Ovary (tissue), 9 donors: ENCODE results near the gene CACNA1C. TPM values are rescaled to one million over a fixed set of nuclear protein-coding genes. Genes with fewer than 3 reads are reported as not detected.

Source experiments
- DNase-seq, 5 donors: peaks; one replicate each; pipeline ENCODE4 v3.0.0-alpha.2; 2019 to 2020
- H3K27ac ChIP-seq, 2 donors: fragments of 200-600 bp; one replicate each; pipeline versions ENCODE4 v1.5.1 to v1.8.0; 2019 to 2022
- H3K27me3 ChIP-seq: fragments of 200-600 bp; one replicate; pipeline ENCODE4 v1.8.0; 2022
- H3K36me3 ChIP-seq: fragments of 200-600 bp; sonication (generic); one replicate; pipeline ENCODE4 v1.5.1; 2019
- H3K4me1 ChIP-seq: one replicate; pipeline ENCODE4 v1.8.1; 2013; ENCODE audit warnings: mild to moderate bottlenecking, moderate library complexity; ENCODE audit not compliant: insufficient read depth
- H3K4me3 ChIP-seq: fragments of 200-600 bp; sonication (generic); one replicate; pipeline ENCODE4 v1.5.1; 2017
- H3K9me3 ChIP-seq, 2 donors: fragments of 200-600 bp in 1 of 2; sonication (generic) in 1 of 2; one replicate each; pipeline versions ENCODE4 v1.5.1 to v1.8.1; 2013 to 2019; ENCODE audit warnings: mild to moderate bottlenecking in 1 of 2, moderate library complexity in 1 of 2
- CTCF ChIP-seq, 3 donors: fragments of 450-650 bp in 2 of 3; fragments of 200-600 bp in 1 of 3; IDR thresholded peaks; one replicate each; pipeline versions ENCODE4 v1.5.1 to v1.8.0; 2016 to 2022; ENCODE audit warnings: antibody characterized with exemption in 3 of 3, mild to moderate bottlenecking in 1 of 3
- EP300 ChIP-seq: sonication (generic); formaldehyde crosslinking; IDR thresholded peaks from one replicate; pipeline ENCODE4 v1.6.1; 2017; ENCODE audit warnings: antibody characterized with exemption
- POLR2A ChIP-seq: fragments of 450-650 bp; IDR thresholded peaks from one replicate; pipeline ENCODE4 v1.6.1; 2017; ENCODE audit warnings: antibody characterized with exemption, mild to moderate bottlenecking, moderate library complexity
- WGBS, 3 donors: extraction: QIAGEN DNeasy Blood & Tissue Kit in 1 of 3; methylation state at CpG; one replicate each; pipeline versions ENCODE4 v1.1.5 to v1.1.7; 2013 to 2017; 5-methylcytosine and 5-hydroxymethylcytosine counted together
- intact Hi-C, 4 donors: fragments of 100-400 bp; cut with DNase I; formaldehyde crosslinking; loops; one replicate each; pipeline versions ENCODE4 v1.11.0 to v1.15.1; 2022 to 2023
- polyA plus RNA-seq, 2 donors: library from polyadenylated mRNA; stranded (reverse); fragments of 200-250 nt in 1 of 2; fragments of 350-450 nt in 1 of 2; fragmentation: Illumina TruSeq in 1 of 2; extraction: RNeasy Lipid Tissue Mini Kit (QIAGEN cat#74804) in 1 of 2; gene quantifications; one replicate each; pipeline ENCODE4 v1.2.3, GENCODE V29; 2013 to 2014
- total RNA-seq, 7 donors: library from RNA; depleted of rRNA in 2 of 7; stranded (reverse); fragments of >200 nt in 2 of 7; fragmentation: NEBNext Ultra II Directional in 3 of 7; extraction: Animal tissue kit (Norgen Biotek cat#: 25700) in 3 of 7; gene quantifications; one replicate each; pipeline versions ENCODE4 v1.1.0 to v1.2.4, GENCODE V29; 2016 to 2023
- donor health status: DM: no; HTN: no; CAD: no; lungs with moderate emphysema.
- donor health status: DM: no; HTN: no; CAD: no.
- donor health status: Bipolar disorder and iron deficiency.
- donor health status: DM: yes; HTN: yes; CAD: no.
- donor health status: DM: no; HTN: no; CAD: no.
- donor health status: DM: yes; HTN: yes; CAD: no.

The CACNA1C gene
- total and polyA plus RNA-seq, 9 donors = 2.2 to 8.3 (median 3.7) TPM

GRCh38 chr12:2481346-2481745, 428.6 kb downstream of the CACNA1C start:
- TF ChIP-seq EP300 = no peak
- no peak for TF ChIP-seq CTCF (IDR thresholded peaks at IDR 0.05)
- no peak for TF ChIP-seq POLR2A
- intact Hi-C loops = no loop called here
- H3K36me3 ChIP-seq = no peaks in the 10 kb centered on the region
- no peak for DNase-seq
- no peak overlapping the region for H3K27ac ChIP-seq
- no peaks in the 10 kb centered on the region for H3K4me1 ChIP-seq
- H3K9me3 ChIP-seq = no peaks in the 10 kb centered on the region
- WGBS, 3 donors = 82 to 89% (median 85%) methylated on average over 8 of the region's 8 CpGs
- no peaks in the 10 kb centered on the region for H3K27me3 ChIP-seq
- H3K4me3 ChIP-seq = no peak overlapping the region

GRCh38 chr12:2481951-2482350, 429.2 kb downstream of the CACNA1C start:
- no peaks in the 10 kb centered on the region for H3K9me3 ChIP-seq
- no peaks in the 10 kb centered on the region for H3K36me3 ChIP-seq
- intact Hi-C loops = no loop called here
- H3K27ac ChIP-seq = no peak overlapping the region
- WGBS, 3 donors = 49 to 66% (median 55%) methylated on average over 10 of the region's 10 CpGs
- H3K27me3 ChIP-seq = no peaks in the 10 kb centered on the region
- H3K4me3 ChIP-seq = no peak overlapping the region
- no peak for TF ChIP-seq POLR2A
- TF ChIP-seq EP300 = no peak
- no peak for TF ChIP-seq CTCF (IDR thresholded peaks at IDR 0.05)
- H3K4me1 ChIP-seq = no peaks in the 10 kb centered on the region
- DNase-seq = no peak

- H3K36me3 ChIP-seq = no peaks in the 10 kb centered on the region
- H3K4me1 ChIP-seq = no peaks in the 10 kb centered on the region
- no peak overlapping the region for H3K27ac ChIP-seq
- 58 to 67% (median 65%) methylated on average over 13 of the region's 13 CpGs for WGBS, 3 donors
- no peaks in the 10 kb centered on the region for H3K9me3 ChIP-seq
- TF ChIP-seq CTCF (IDR thresholded peaks at IDR 0.05) (no peak), EP300 (no peak), POLR2A (no peak)
- intact Hi-C loops = no loop called here
- no peak overlapping the region for H3K4me3 ChIP-seq
- DNase-seq = no peak
- H3K27me3 ChIP-seq = no peaks in the 10 kb centered on the region
These were observed 430.3 kb downstream of the CACNA1C start for GRCh38 chr12:2482938-2483660.

GRCh38 chr12:2483713-2484112, 430.9 kb downstream of the CACNA1C start:
- Histone ChIP-seq H3K4me1 (no peaks in the 10 kb centered on the region), H3K27me3 (no peaks in the 10 kb centered on the region), H3K4me3 (no peak overlapping the region), H3K9me3 (no peaks in the 10 kb centered on the region), H3K36me3 (no peaks in the 10 kb centered on the region), H3K27ac (no peak overlapping the region)
- no peak for DNase-seq
- intact Hi-C loops = no loop called here
- WGBS, 3 donors = 80 to 88% (median 83%) methylated on average over 3 of the region's 3 CpGs
- TF ChIP-seq CTCF (IDR thresholded peaks at IDR 0.05) (no peak), POLR2A (no peak), EP300 (no peak)
